K562 (cell line): ENCODE measurements around the gene FOXJ3. TPM values are rescaled to one million over a fixed set of nuclear protein-coding genes. Genes with fewer than 3 reads are reported as not detected.
A peak's percentile ranks its signal among the peaks of the same experiment; 100 is the strongest.

Source experiments
- ATAC-seq: fragments of 200-7000 bp; cut with Tn5 transposase; 3 replicates; pipeline ENCODE4 v1.9.1; 2020; ENCODE audit warnings: moderate library complexity
- BruUV-seq: library from RNA; stranded (reverse); fragments of 400-500 nt; replicated peaks from 2 replicates; lab custom pipeline; 2021; lab: Mats Ljungman, UMichigan
- CTCF ChIA-PET: fragments of 300-600 bp; formaldehyde crosslinking; extraction: SDS; loops from one replicate; lab custom pipeline; 2021; ENCODE audit warnings: low intra/inter-chr PET ratio; lab: Yijun Ruan, JAX
- POLR2A ChIA-PET: fragments of 300-600, 350-650 bp; sonication (Branson Sonifier 250); formaldehyde crosslinking; extraction: SDS; loops from one replicate; lab custom pipeline; 2021; ENCODE audit warnings: antibody characterized with exemption, inconsistent platforms; lab: Yijun Ruan, JAX
- DNase-seq, 4 experiments: peaks; one replicate each; pipeline versions ENCODE4 v3.0.0 to v3.0.0-alpha.2; 2011 to 2018; ENCODE audit warnings: low spot score in 3 of 4, mixed read lengths in 3 of 4; ENCODE audit errors: extremely low read depth in 1 of 4
- FAIRE-seq: peaks from 2 replicates; lab custom pipeline; 2011; peaks lifted over from hg19 to GRCh38; lab: Jason Lieb, UNC
- H2AFZ ChIP-seq: 2 replicates; pipeline ENCODE4 v1.6.0; 2011; ENCODE audit warnings: low read depth, low read length, control low read depth, inconsistent platforms
- H3K27ac ChIP-seq: fragments of 200-600 bp; 3 replicates; pipeline ENCODE4 v1.8.0; 2011; ENCODE audit warnings: low read depth, mild to moderate bottlenecking, control low read depth, inconsistent platforms, low read length, moderate library complexity, mixed read lengths; ENCODE audit errors: extremely low read depth
- H3K27me3 ChIP-seq, 2 experiments: fragments of 300-600 bp in 1 of 2; 2 replicates in 1 of 2; 3 replicates in 1 of 2; pipeline versions ENCODE4 v1.6.0 to v1.8.0; 2011; ENCODE audit warnings: inconsistent platforms in 2 of 2, low read length in 2 of 2, mild to moderate bottlenecking in 1 of 2, mixed read lengths in 1 of 2, moderate library complexity in 1 of 2; ENCODE audit not compliant: control insufficient read depth in 2 of 2, insufficient read depth in 2 of 2
- H3K36me3 ChIP-seq: fragments of 300-600 bp; 3 replicates; pipeline ENCODE4 v1.8.0; 2011; ENCODE audit warnings: mild to moderate bottlenecking, low read length, inconsistent platforms; ENCODE audit not compliant: control insufficient read depth, insufficient read depth
- H3K4me1 ChIP-seq, 2 experiments: fragments of 200-600 bp in 1 of 2; replicated peaks in 1 of 2; 2 replicates in 1 of 2; 3 replicates in 1 of 2; pipeline versions ENCODE4 v1.5.1 to v1.8.0; 2011; ENCODE audit warnings: inconsistent platforms in 2 of 2, low read length in 2 of 2, mild to moderate bottlenecking in 1 of 2, mixed read lengths in 1 of 2, moderate library complexity in 1 of 2; ENCODE audit not compliant: control insufficient read depth in 2 of 2, insufficient read depth in 2 of 2
- H3K4me2 ChIP-seq: 2 replicates; pipeline ENCODE4 v1.6.1; 2011; ENCODE audit warnings: low read length, control low read depth, inconsistent platforms, mixed read lengths; ENCODE audit not compliant: insufficient read depth
- H3K4me3 ChIP-seq: fragments of 200-600 bp; sonication (generic), shearing (Covaris generic); 2 replicates; pipeline ENCODE4 v1.5.1; 2016; ENCODE audit warnings: control low read depth, inconsistent platforms
- H3K79me2 ChIP-seq: fragments of 200-600 bp; 3 replicates; pipeline ENCODE4 v1.8.0; 2011; ENCODE audit warnings: low read length, inconsistent platforms; ENCODE audit not compliant: control insufficient read depth, insufficient read depth
- H3K9ac ChIP-seq, 2 experiments: 2 replicates each; pipeline versions ENCODE4 v1.6.0 to v1.6.1; 2011; ENCODE audit warnings: low read depth in 2 of 2, low read length in 2 of 2, control low read depth in 1 of 2, inconsistent platforms in 1 of 2, mild to moderate bottlenecking in 1 of 2, mixed read lengths in 1 of 2; ENCODE audit not compliant: insufficient read depth in 1 of 2
- H3K9me1 ChIP-seq: one replicate; pipeline ENCODE4 v1.6.0; 2011; ENCODE audit warnings: inconsistent platforms, mild to moderate bottlenecking, low read length, moderate library complexity; ENCODE audit not compliant: control insufficient read depth, insufficient read depth
- H3K9me3 ChIP-seq: replicated peaks from 2 replicates; pipeline ENCODE4 v1.5.1; 2011; ENCODE audit warnings: low read depth, low read length, inconsistent platforms; ENCODE audit not compliant: control insufficient read depth, insufficient read depth
- H4K20me1 ChIP-seq: replicated peaks from 2 replicates; pipeline ENCODE4 v1.6.1; 2011; ENCODE audit warnings: low read length, inconsistent platforms, mixed read lengths; ENCODE audit not compliant: control insufficient read depth, insufficient read depth
- CEBPB ChIP-seq: fragments of 450-650 bp; IDR thresholded peaks from 2 replicates; pipeline ENCODE4 v1.6.1; 2016; ENCODE audit warnings: missing genetic modification characterization, missing compliant biosample characterization
- CTCF ChIP-seq, 3 experiments: IDR thresholded peaks in 2 of 3; conservative IDR thresholded peaks in 1 of 3; 2 replicates each; pipeline ENCODE4 v1.5.1; 2011 to 2012; ENCODE audit warnings: low read length in 3 of 3, mild to moderate bottlenecking in 3 of 3, control low read depth in 2 of 3, improper control_type of control experiment in 1 of 3, inconsistent platforms in 1 of 3, low read depth in 1 of 3, mixed read lengths in 1 of 3, moderate library complexity in 1 of 3; ENCODE audit not compliant: insufficient read depth in 2 of 3
- DEAF1 ChIP-seq: fragments of 450-650 bp; formaldehyde crosslinking; IDR thresholded peaks from 2 replicates; pipeline ENCODE4 v1.4.0; 2020; ENCODE audit warnings: mild to moderate bottlenecking, moderate library complexity
- KLF16 ChIP-seq: IDR thresholded peaks from 2 replicates; pipeline ENCODE4 v1.6.1; 2016; ENCODE audit warnings: antibody characterized with exemption
- PRPF4 ChIP-seq: fragments of 200-400 bp; formaldehyde crosslinking; IDR thresholded peaks from one replicate; pipeline ENCODE4 v1.6.1; 2017; ENCODE audit warnings: low read length, low read depth, mild to moderate bottlenecking; ENCODE audit not compliant: insufficient read depth, poor library complexity, severe bottlenecking
- REST ChIP-seq, 2 experiments: fragments of 450-650 bp; formaldehyde crosslinking in 1 of 2; IDR thresholded peaks; 2 replicates each; pipeline versions ENCODE4 v1.4.0 to v1.6.1; 2014 to 2020; ENCODE audit warnings: mild to moderate bottlenecking in 2 of 2, borderline replicate concordance in 1 of 2, low read depth in 1 of 2
- TCFL5 ChIP-seq: fragments of 250-450 bp; sonication (Bioruptor Pico); conservative IDR thresholded peaks from 2 replicates; pipeline ENCODE4 v1.6.1; 2021; ENCODE audit warnings: mild to moderate bottlenecking, moderate library complexity, matching md5 sums
- XRCC4 ChIP-seq: IDR thresholded peaks from one replicate; pipeline ENCODE4 v1.6.1; 2011; ENCODE audit not compliant: insufficient read depth, insufficient read length; ENCODE audit errors: extremely low read depth
- WGBS: fragments of 100-300 bp; shearing (Covaris generic); methylation state at CpG from one replicate; pipeline ENCODE4 v1.1.6; 2016; ENCODE audit warnings: low coverage, mixed read lengths; ENCODE audit not compliant: insufficient coverage; ENCODE audit errors: missing lambda C conversion rate; 5-methylcytosine and 5-hydroxymethylcytosine counted together
- in situ Hi-C: fragments of 300-500 bp; cut with MboI; formaldehyde crosslinking; loops from 4 replicates; pipeline ENCODE4 v1.15.0; 2018; ENCODE audit warnings: inconsistent platforms, mixed read lengths
- intact Hi-C: fragments of 100-400 bp; cut with micrococcal nuclease; formaldehyde crosslinking; loops from 2 replicates; pipeline ENCODE4 v1.14.2; 2022
- polyA plus RNA-seq, 8 experiments: library from polyadenylated mRNA; depleted of rRNA in 4 of 8; stranded (reverse) in 5 of 8; unstranded in 3 of 8; fragments of >200 nt; fragmentation: Nextera tagmentation in 2 of 8; fragmentation: Illumina TruSeq in 1 of 8; extraction: Ambion mirVana in 2 of 8; extraction: Trizol in 1 of 8; gene quantifications; 2 replicates each; pipeline versions ENCODE4 v1.2.1 to v1.2.3, GENCODE V29; 2011 to 2014; ENCODE audit warnings: inconsistent platforms in 1 of 8, missing spikeins in 1 of 8
- total RNA-seq, 7 experiments: library from RNA; depleted of rRNA in 6 of 7; stranded (reverse); fragments of >200 nt in 6 of 7; fragmentation: Illumina TruSeq in 2 of 7; extraction: Trizol in 2 of 7; gene quantifications; 2 replicates each; pipeline versions ENCODE4 v1.2.1 to v1.2.3, GENCODE V29; 2011 to 2021; ENCODE audit warnings: low replicate concordance in 1 of 7

FOXJ3 gene
- total and polyA plus RNA-seq, 9 of the 15 experiments (the other 6 are each of a cell fraction or from before 2014, with no cell fraction given): 8.7 to 35.3 (median 23.4) TPM

- Histone ChIP-seq H3K9me1 (no peaks in the 10 kb centered on the region), H3K4me1 (peaks cover 0 to 4% of the 10 kb centered on the region in 2 experiments; a peak in 1 of 5 replicates), H4K20me1 (peaks cover 11% of the 10 kb centered on the region), H3K27me3 (peaks cover 21 to 60% of the 10 kb centered on the region in 2 experiments), H3K4me2 (no peak overlapping the region), H2AFZ (no peak overlapping the region), H3K4me3 (no peak overlapping the region), H3K9ac (no peak overlapping the region), H3K27ac (no peak overlapping the region), H3K79me2 (no peaks in the 10 kb centered on the region), H3K9me3 (no peaks in the 10 kb centered on the region), H3K36me3 (no peaks in the 10 kb centered on the region)
- ChIA-PET CTCF (interaction anchor here (0.6 to 1.0 kb wide), 3 partner anchors 27 to 610 kb away, joined by 3 to 5 read pairs (median 4); no protein-coding TSS in a partner anchor), POLR2A (no interaction called here)
- in situ Hi-C loops (loop anchor here (10.0 to 25.0 kb wide), 2 partner anchors 334 to 572 kb away; no protein-coding TSS in a partner anchor), intact Hi-C loops (loop anchor here (5.0 to 10.0 kb wide), 2 partner anchors 431 to 588 kb away; no protein-coding TSS in a partner anchor)
- no TSS peak for BruUV-seq
- FAIRE-seq (peak; percentile 95), ATAC-seq (peak; percentile 94), DNase-seq (peak; percentile 75 to 79 (median 76))
- WGBS: 13% methylated on average over 19 of the region's 19 CpGs
- TF ChIP-seq XRCC4: no peak
- TF ChIP-seq CEBPB (tag): peak; percentile 81
- TF ChIP-seq PRPF4: no peak
- peak; percentile 80 to 95 (median 91) for TF ChIP-seq CTCF (IDR thresholded peaks at IDR 0.05 in 2 of 3, conservative IDR thresholded peaks at IDR 0.05 in 1 of 3; ENCODE audit: insufficient read depth in 2 of 3, low read depth in 1 of 3, low read length in 3 of 3)
- TF ChIP-seq TCFL5 (CRISPR knock-in tag): no peak
- 0 out of 2 replicates have a peak, but pooled peaks have one; percentile 14 for TF ChIP-seq KLF16
- TF ChIP-seq DEAF1 (CRISPR knock-in tag): peak; percentile 62; the same call in 1 of the 2 replicates
- peak; percentile 79 for TF ChIP-seq REST (IDR thresholded peaks at IDR 0.05; ENCODE audit: borderline replicate concordance)
- TF ChIP-seq REST (CRISPR knock-in tag; IDR thresholded peaks at IDR 0.05; ENCODE audit: low read depth): no peak
These were observed 188.3 kb downstream of the FOXJ3 start for GRCh38 chr1:42146626-42147320.
